Panc1 (cell line): ENCODE measurements around the gene FXYD4. TPM values are rescaled to one million over a fixed set of nuclear protein-coding genes. Genes with fewer than 3 reads are reported as not detected.

Source experiments
- ATAC-seq: fragments of 200-7000 bp; cut with Tn5 transposase; 2 replicates; pipeline ENCODE4 v1.9.1; 2020; ENCODE audit warnings: mild to moderate bottlenecking, moderate library complexity
- BruUV-seq: library from RNA; stranded (reverse); fragments of 400-500 nt; replicated peaks from 2 replicates; lab custom pipeline; 2021; lab: Mats Ljungman, UMichigan
- CTCF ChIA-PET: fragments of 300-600 bp; sonication (Branson Sonifier 250); formaldehyde crosslinking; loops from one replicate; lab custom pipeline; 2022; ENCODE audit warnings: antibody characterized with exemption; lab: Charles Lee
- POLR2A ChIA-PET: fragments of 300-600 bp; sonication (Branson Sonifier 250); formaldehyde crosslinking; loops from one replicate; lab custom pipeline; 2022; ENCODE audit warnings: antibody characterized with exemption; lab: Charles Lee
- DNase-seq: peaks from one replicate; pipeline ENCODE4 v3.0.0-alpha.2; 2010; ENCODE audit warnings: low read depth, low spot score
- H3K27ac ChIP-seq: 2 replicates; pipeline ENCODE4 v1.5.1; 2011; ENCODE audit warnings: mild to moderate bottlenecking, low read length, inconsistent platforms
- H3K27me3 ChIP-seq: fragments of 200-500 bp; sonication (Bioruptor generic); 2 replicates; pipeline ENCODE4 v1.6.0; 2014; ENCODE audit warnings: low read length, inconsistent platforms; ENCODE audit not compliant: control insufficient read depth, insufficient read depth
- H3K36me3 ChIP-seq: fragments of 200-500 bp; sonication (Bioruptor generic); 2 replicates; pipeline ENCODE4 v1.5.1; 2014; ENCODE audit warnings: inconsistent platforms, mild to moderate bottlenecking, low read length, moderate library complexity; ENCODE audit not compliant: control insufficient read depth, insufficient read depth
- H3K4me1 ChIP-seq: 2 replicates; pipeline ENCODE4 v1.5.1; 2011; ENCODE audit warnings: inconsistent platforms, mild to moderate bottlenecking, low read length, moderate library complexity; ENCODE audit not compliant: control insufficient read depth, insufficient read depth
- H3K4me3 ChIP-seq, 2 experiments: 2 replicates each; pipeline ENCODE4 v1.5.1; 2011 to 2012; ENCODE audit warnings: low read depth in 2 of 2, low read length in 2 of 2, mild to moderate bottlenecking in 2 of 2, inconsistent platforms in 1 of 2, moderate library complexity in 1 of 2
- H3K9me3 ChIP-seq: fragments of 200-500 bp; sonication (Bioruptor generic); 2 replicates; pipeline ENCODE4 v1.5.1; 2014; ENCODE audit warnings: low read depth, mild to moderate bottlenecking, inconsistent platforms, low read length, moderate library complexity; ENCODE audit not compliant: control insufficient read depth, insufficient read depth
- POLR2AphosphoS5 ChIP-seq: IDR thresholded peaks from 2 replicates; pipeline ENCODE4 v1.6.1; 2012; ENCODE audit warnings: mild to moderate bottlenecking, low read depth, low read length, moderate library complexity
- SIN3A ChIP-seq: IDR thresholded peaks from 2 replicates; pipeline ENCODE4 v1.6.1; 2012; ENCODE audit warnings: low read depth, mild to moderate bottlenecking, low read length, moderate library complexity, borderline replicate concordance; ENCODE audit not compliant: insufficient read depth
- TCF7L2 ChIP-seq: IDR thresholded peaks from 2 replicates; pipeline ENCODE4 v1.6.1; 2011; ENCODE audit warnings: mild to moderate bottlenecking, low read depth, low read length, inconsistent platforms
- in situ Hi-C: cut with HindIII; loops from 2 replicates; pipeline ENCODE4 v1.10.0; 2016; ENCODE audit warnings: low sequenced_read_pairs, low pct_unique_long_range_greater_than_20kb
- intact Hi-C: fragments of 100-400 bp; cut with micrococcal nuclease; formaldehyde crosslinking; loops from one replicate; pipeline ENCODE4 v1.10.0; 2022; ENCODE audit not compliant: unreplicated experiment
- total RNA-seq: library from RNA; stranded (reverse); gene quantifications from one replicate; pipeline ENCODE4 v1.2.1, GENCODE V29; 2021; ENCODE audit not compliant: unreplicated experiment
- TF ChIP-seq, protein P1 (sequence below), 2 experiments: IDR thresholded peaks; 2 replicates each; pipeline ENCODE4 v1.6.1; 2011 to 2012; ENCODE audit warnings: low read depth in 2 of 2, control low read depth in 1 of 2, low read length in 1 of 2, mild to moderate bottlenecking in 1 of 2, moderate library complexity in 1 of 2; ENCODE audit not compliant: insufficient read depth in 1 of 2
- TF ChIP-seq, protein P2 (sequence below): fragments of 450-650 bp; IDR thresholded peaks from 2 replicates; pipeline ENCODE4 v1.5.1; 2017; ENCODE audit warnings: mild to moderate bottlenecking

FXYD4 gene
- total RNA-seq, 1 experiment from 2014 or later = not detected

DNA sequence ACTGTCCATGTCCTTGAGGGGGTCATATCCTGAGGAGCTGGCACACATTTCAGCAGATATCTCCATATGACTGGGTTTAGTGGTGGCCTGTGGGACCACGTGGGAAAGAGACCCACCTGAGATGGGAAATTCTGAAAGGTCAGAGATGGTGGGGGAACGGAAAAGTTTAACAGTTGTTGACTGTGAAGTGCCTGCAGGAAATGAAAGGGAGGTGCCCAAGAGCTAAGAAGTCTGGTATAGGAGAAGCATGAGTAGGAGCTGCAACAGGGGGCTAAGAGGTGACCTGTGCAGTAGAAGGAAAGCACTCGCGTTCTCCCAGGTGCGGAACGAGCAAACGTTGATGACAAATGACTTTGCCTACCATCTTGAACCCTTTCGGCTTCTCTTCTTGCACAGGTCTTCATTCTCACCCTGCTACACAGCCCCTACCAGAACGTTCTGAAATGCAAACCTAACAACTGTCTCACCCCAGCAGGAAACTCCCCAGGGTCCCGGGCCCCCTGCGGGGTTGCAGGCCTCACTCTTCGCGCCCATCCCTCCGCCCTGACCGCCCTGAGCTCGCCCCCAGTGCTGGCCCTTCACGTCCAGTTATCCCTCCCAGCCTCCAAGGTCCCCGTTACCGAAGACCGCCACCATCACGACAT is 9.8 kb upstream of the FXYD4 start:
- Histone ChIP-seq H3K4me1 (peaks cover 10% of the 10 kb centered on the region), H3K36me3 (no peaks in the 10 kb centered on the region; the same call in 1 of the 2 replicates), H3K4me3 (peak overlapping the region; percentile 55 to 76), H3K27me3 (no peaks in the 10 kb centered on the region), H3K27ac (peak overlapping the region; percentile 81), H3K9me3 (no peaks in the 10 kb centered on the region)
- DNase-seq = no peak
- TSS peak; percentile 91 for BruUV-seq
- ATAC-seq = peak; percentile 3; the same call in 1 of the 2 replicates
- ChIA-PET POLR2A (no interaction called here), CTCF (interaction anchor here (0.6 kb wide), 2 partner anchors 18 to 35 kb away, joined by 3 to 10 read pairs; no protein-coding TSS in a partner anchor)
- TF ChIP-seq POLR2AphosphoS5 = no peak
- TF ChIP-seq, protein P1, sequence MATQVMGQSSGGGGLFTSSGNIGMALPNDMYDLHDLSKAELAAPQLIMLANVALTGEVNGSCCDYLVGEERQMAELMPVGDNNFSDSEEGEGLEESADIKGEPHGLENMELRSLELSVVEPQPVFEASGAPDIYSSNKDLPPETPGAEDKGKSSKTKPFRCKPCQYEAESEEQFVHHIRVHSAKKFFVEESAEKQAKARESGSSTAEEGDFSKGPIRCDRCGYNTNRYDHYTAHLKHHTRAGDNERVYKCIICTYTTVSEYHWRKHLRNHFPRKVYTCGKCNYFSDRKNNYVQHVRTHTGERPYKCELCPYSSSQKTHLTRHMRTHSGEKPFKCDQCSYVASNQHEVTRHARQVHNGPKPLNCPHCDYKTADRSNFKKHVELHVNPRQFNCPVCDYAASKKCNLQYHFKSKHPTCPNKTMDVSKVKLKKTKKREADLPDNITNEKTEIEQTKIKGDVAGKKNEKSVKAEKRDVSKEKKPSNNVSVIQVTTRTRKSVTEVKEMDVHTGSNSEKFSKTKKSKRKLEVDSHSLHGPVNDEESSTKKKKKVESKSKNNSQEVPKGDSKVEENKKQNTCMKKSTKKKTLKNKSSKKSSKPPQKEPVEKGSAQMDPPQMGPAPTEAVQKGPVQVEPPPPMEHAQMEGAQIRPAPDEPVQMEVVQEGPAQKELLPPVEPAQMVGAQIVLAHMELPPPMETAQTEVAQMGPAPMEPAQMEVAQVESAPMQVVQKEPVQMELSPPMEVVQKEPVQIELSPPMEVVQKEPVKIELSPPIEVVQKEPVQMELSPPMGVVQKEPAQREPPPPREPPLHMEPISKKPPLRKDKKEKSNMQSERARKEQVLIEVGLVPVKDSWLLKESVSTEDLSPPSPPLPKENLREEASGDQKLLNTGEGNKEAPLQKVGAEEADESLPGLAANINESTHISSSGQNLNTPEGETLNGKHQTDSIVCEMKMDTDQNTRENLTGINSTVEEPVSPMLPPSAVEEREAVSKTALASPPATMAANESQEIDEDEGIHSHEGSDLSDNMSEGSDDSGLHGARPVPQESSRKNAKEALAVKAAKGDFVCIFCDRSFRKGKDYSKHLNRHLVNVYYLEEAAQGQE (IDR thresholded peaks at IDR 0.05; ENCODE audit: insufficient read depth in 1 of 2, low read depth in 2 of 2, low read length in 1 of 2) = no peak
- no peak for TF ChIP-seq SIN3A
- TF ChIP-seq, protein P2, sequence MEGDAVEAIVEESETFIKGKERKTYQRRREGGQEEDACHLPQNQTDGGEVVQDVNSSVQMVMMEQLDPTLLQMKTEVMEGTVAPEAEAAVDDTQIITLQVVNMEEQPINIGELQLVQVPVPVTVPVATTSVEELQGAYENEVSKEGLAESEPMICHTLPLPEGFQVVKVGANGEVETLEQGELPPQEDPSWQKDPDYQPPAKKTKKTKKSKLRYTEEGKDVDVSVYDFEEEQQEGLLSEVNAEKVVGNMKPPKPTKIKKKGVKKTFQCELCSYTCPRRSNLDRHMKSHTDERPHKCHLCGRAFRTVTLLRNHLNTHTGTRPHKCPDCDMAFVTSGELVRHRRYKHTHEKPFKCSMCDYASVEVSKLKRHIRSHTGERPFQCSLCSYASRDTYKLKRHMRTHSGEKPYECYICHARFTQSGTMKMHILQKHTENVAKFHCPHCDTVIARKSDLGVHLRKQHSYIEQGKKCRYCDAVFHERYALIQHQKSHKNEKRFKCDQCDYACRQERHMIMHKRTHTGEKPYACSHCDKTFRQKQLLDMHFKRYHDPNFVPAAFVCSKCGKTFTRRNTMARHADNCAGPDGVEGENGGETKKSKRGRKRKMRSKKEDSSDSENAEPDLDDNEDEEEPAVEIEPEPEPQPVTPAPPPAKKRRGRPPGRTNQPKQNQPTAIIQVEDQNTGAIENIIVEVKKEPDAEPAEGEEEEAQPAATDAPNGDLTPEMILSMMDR = no peak
- TF ChIP-seq TCF7L2 = no peak
- intact Hi-C loops (no loop called here), in situ Hi-C loops (no loop called here)

DNA sequence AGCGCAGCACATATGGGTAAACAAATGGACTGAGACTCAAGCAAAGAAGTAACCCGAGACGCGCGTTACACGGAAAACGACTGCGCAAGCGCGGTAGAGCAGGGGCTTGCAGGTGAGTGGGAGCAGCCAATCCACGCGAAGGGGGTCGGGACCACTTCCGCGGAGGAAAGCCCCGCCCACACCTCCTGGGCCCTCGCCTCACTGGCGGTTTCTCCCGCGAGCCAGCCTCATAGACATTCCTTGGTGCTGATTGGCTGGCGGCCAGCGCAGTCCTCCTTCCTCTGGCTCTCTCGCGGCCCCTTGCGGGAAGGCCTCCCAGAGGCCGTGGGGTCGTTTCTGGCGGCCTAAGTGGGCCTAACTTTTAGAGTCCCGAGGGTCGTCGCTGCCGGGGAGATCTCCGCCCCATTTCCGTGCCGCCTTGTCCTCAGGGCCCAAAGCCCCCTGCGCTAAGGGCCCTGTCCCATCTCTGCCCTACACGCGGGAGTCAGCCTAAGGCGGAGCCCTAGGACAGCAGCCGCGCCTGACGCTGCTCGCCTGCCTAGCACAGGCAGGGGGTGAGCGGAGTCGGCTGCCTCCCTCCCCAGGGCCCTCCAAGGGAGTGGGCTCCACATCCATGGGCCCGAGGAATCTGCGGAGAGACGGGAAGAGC is 9.1 kb upstream of the FXYD4 start:
- no peaks in the 10 kb centered on the region; the same call in 1 of the 2 replicates for H3K36me3 ChIP-seq
- CTCF ChIA-PET = interaction anchor here (0.6 kb wide), 1 partner anchor 35 kb away, joined by 3 read pairs; no protein-coding TSS in a partner anchor
- peak overlapping the region; percentile 55 to 76 for H3K4me3 ChIP-seq
- in situ Hi-C loops = no loop called here
- no peaks in the 10 kb centered on the region for H3K9me3 ChIP-seq
- peaks cover 10% of the 10 kb centered on the region for H3K4me1 ChIP-seq
- peak overlapping the region; percentile 81 for H3K27ac ChIP-seq
- no TSS peak for BruUV-seq
- no peak for TF ChIP-seq SIN3A
- TF ChIP-seq, protein P2 = no peak
- no peak for TF ChIP-seq TCF7L2
- TF ChIP-seq, protein P1 (IDR thresholded peaks at IDR 0.05; ENCODE audit: insufficient read depth in 1 of 2, low read depth in 2 of 2, low read length in 1 of 2) = no peak
- peak; percentile 91 for TF ChIP-seq POLR2AphosphoS5
- ATAC-seq (peak; percentile 96), DNase-seq (no peak)
- POLR2A ChIA-PET = no interaction called here
- H3K27me3 ChIP-seq = no peaks in the 10 kb centered on the region
- intact Hi-C loops = no loop called here
